Tibial nerve (tissue), 3 donors: ENCODE results near the gene FRY.

Source experiments
- POLR2A ChIP-seq, 2 donors: fragments of 450-650 bp; IDR thresholded peaks; one replicate each; pipeline ENCODE4 v1.6.1; 2017; ENCODE audit warnings: antibody characterized with exemption in 2 of 2, mild to moderate bottlenecking in 2 of 2, moderate library complexity in 2 of 2
- TF ChIP-seq, protein P1 (sequence below), 5 experiments: fragments of 200-600 bp in 3 of 5; fragments of 450-650 bp in 2 of 5; sonication (generic) in 3 of 5; IDR thresholded peaks; one replicate each; pipeline ENCODE4 v1.5.1; 2016 to 2019; ENCODE audit warnings: antibody characterized with exemption in 5 of 5, mild to moderate bottlenecking in 3 of 5, moderate library complexity in 2 of 5

DNA sequence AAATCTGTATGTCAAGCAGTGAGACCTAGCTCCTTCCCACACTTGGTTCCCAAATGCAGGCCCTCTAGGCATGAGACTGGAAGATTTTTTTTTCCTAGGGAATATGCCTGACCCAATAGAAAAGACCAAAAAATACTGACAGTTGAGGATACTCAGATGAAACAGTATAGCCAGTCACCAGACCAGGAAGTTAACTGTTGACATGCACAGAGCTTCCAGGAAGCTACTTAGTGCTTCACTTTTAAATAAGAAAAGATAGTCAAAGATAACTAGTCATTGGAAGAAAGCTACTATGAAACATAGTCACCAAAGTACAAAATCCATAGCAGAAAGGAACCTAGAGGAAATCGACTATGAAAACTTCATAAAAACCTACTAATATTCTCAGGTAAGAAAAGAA lies 316.1 kb downstream of the FRY start:
- TF ChIP-seq, protein P1, sequence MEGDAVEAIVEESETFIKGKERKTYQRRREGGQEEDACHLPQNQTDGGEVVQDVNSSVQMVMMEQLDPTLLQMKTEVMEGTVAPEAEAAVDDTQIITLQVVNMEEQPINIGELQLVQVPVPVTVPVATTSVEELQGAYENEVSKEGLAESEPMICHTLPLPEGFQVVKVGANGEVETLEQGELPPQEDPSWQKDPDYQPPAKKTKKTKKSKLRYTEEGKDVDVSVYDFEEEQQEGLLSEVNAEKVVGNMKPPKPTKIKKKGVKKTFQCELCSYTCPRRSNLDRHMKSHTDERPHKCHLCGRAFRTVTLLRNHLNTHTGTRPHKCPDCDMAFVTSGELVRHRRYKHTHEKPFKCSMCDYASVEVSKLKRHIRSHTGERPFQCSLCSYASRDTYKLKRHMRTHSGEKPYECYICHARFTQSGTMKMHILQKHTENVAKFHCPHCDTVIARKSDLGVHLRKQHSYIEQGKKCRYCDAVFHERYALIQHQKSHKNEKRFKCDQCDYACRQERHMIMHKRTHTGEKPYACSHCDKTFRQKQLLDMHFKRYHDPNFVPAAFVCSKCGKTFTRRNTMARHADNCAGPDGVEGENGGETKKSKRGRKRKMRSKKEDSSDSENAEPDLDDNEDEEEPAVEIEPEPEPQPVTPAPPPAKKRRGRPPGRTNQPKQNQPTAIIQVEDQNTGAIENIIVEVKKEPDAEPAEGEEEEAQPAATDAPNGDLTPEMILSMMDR (IDR thresholded peaks at IDR 0.05) = no peak
- TF ChIP-seq POLR2A (IDR thresholded peaks at IDR 0.05) = no peak
